HL-60 (cell line): Measurements from ENCODE around the gene SMAD7.
A peak's percentile ranks its signal among the peaks of the same experiment; 100 is the strongest.

Source experiments
- DNase-seq, 2 experiments: peaks; one replicate each; pipeline ENCODE4 v3.0.0-alpha.2; 2010 to 2020; ENCODE audit warnings: low read depth in 1 of 2, low spot score in 1 of 2
- H3K27ac ChIP-seq: fragments of 250-450 bp; sonication (Bioruptor Pico); replicated peaks from 2 replicates; pipeline ENCODE4 v1.5.1; 2020; ENCODE audit warnings: mild to moderate bottlenecking, moderate library complexity
- H3K27me3 ChIP-seq: fragments of 250-450 bp; sonication (Bioruptor Pico); 2 replicates; pipeline ENCODE4 v1.5.1; 2021; ENCODE audit warnings: mild to moderate bottlenecking, moderate library complexity; ENCODE audit not compliant: insufficient read depth, poor library complexity, severe bottlenecking
- H3K4me3 ChIP-seq: replicated peaks from 2 replicates; pipeline ENCODE4 v1.5.1; 2011; ENCODE audit warnings: mild to moderate bottlenecking, control low read depth, low read length; ENCODE audit not compliant: insufficient read depth
- CTCF ChIP-seq: IDR thresholded peaks from one replicate; pipeline ENCODE4 v1.5.1; 2011; ENCODE audit warnings: low read length, control low read depth, inconsistent platforms; ENCODE audit not compliant: insufficient read depth
- GABPA ChIP-seq: IDR thresholded peaks from 2 replicates; pipeline ENCODE4 v1.6.1; 2012; ENCODE audit warnings: low read depth
- POLR2AphosphoS5 ChIP-seq: IDR thresholded peaks from 2 replicates; pipeline ENCODE4 v1.6.1; 2012; ENCODE audit warnings: low read depth
- REST ChIP-seq: IDR thresholded peaks from 2 replicates; pipeline ENCODE4 v1.6.1; 2012; ENCODE audit warnings: low read depth; ENCODE audit not compliant: insufficient replicate concordance
- SPI1 ChIP-seq: IDR thresholded peaks from 2 replicates; pipeline ENCODE4 v1.6.1; 2012; ENCODE audit warnings: low read depth, mild to moderate bottlenecking, borderline replicate concordance

The SMAD7 gene

GRCh38 chr18:48975120-48975816, 24.5 kb upstream of the SMAD7 start:
- Histone ChIP-seq H3K4me3 (peak overlapping the region; percentile 63), H3K27ac (no peak overlapping the region), H3K27me3 (peaks cover 8% of the 10 kb centered on the region)
- TF ChIP-seq POLR2AphosphoS5 (no peak), GABPA (no peak), SPI1 (no peak), REST (no peak), CTCF (no peak)
- no peak for DNase-seq

GRCh38 chr18:48974304-48975119, 23.7 kb upstream of the SMAD7 start:
- H3K27ac ChIP-seq = no peak overlapping the region
- H3K4me3 ChIP-seq = no peak overlapping the region
- H3K27me3 ChIP-seq = peaks cover 8% of the 10 kb centered on the region
- TF ChIP-seq GABPA (no peak), CTCF (no peak), POLR2AphosphoS5 (no peak), REST (no peak), SPI1 (no peak)
- no peak for DNase-seq

GRCh38 chr18:48973731-48974130, 23.0 kb upstream of the SMAD7 start:
- Histone ChIP-seq H3K27ac (no peak overlapping the region), H3K27me3 (peaks cover 8% of the 10 kb centered on the region), H3K4me3 (no peak overlapping the region)
- TF ChIP-seq CTCF = no peak
- no peak for TF ChIP-seq POLR2AphosphoS5
- TF ChIP-seq GABPA = no peak
- DNase-seq = no peak
